C4-2B (cell line): ENCODE results near the gene ELMO1.

Experiments
- CTCF ChIP-seq: fragments of 450-650 bp; conservative IDR thresholded peaks from 2 replicates; pipeline ENCODE4 v1.5.1; 2017; ENCODE audit warnings: mild to moderate bottlenecking
- ZFX ChIP-seq: fragments of 450-650 bp; IDR thresholded peaks from 2 replicates; pipeline ENCODE4 v1.6.1; 2017

DNA sequence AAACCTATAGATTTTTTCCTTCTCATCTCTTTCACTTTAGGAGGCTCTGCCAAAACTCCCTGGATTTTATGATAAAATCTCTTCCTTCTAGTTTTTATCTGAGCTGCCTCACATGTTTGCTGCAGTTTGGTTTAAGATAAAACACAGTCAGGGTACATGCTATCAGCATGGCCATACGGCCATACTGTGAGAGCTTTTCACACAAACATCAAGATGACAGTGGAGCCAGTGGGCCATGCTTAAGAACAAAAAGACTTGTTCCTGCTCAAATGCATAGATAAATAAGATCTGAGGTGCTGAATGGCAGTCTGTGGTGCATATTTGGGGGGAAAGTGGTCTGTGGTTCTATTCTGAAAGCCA lies 91.0 kb downstream of the ELMO1 start:
- TF ChIP-seq CTCF: no peak
- no peak for TF ChIP-seq ZFX
